ENCODE data around the gene TBC1D1.

The TBC1D1 gene

DNA sequence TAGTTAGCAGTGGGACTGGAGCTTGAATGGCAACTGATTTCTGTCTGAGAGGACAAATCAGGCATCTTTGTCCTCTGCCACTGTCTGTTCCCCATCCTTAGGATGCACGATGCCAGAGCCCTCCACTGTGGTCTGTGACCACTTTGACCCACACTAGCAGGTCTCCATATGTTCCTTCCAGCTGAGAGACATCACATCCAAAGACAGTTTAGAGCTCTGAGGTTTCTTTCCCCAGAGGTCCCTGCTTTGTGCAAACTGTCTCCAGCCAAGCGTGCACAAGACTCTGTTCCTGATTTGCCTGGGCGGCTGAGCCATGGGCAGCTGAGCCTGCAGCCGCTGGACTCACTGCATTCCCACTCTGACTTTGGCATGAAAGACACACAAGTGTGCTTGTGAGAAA, 167.3 kb downstream of the TBC1D1 start:
- Histone ChIP-seq H3K27me3 (no peaks in the 10 kb centered on the region), H3K4me3 (ENCODE audit: low read depth, low read length) (peak overlapping the region; percentile 4; the same call in 1 of the 2 replicates), H3K36me3 (no peaks in the 10 kb centered on the region), H3K9me3 (no peaks in the 10 kb centered on the region), H3K4me1 (peaks cover 31% of the 10 kb centered on the region)
- DNase-seq, result peak; percentile 60
- TF ChIP-seq, protein P1, sequence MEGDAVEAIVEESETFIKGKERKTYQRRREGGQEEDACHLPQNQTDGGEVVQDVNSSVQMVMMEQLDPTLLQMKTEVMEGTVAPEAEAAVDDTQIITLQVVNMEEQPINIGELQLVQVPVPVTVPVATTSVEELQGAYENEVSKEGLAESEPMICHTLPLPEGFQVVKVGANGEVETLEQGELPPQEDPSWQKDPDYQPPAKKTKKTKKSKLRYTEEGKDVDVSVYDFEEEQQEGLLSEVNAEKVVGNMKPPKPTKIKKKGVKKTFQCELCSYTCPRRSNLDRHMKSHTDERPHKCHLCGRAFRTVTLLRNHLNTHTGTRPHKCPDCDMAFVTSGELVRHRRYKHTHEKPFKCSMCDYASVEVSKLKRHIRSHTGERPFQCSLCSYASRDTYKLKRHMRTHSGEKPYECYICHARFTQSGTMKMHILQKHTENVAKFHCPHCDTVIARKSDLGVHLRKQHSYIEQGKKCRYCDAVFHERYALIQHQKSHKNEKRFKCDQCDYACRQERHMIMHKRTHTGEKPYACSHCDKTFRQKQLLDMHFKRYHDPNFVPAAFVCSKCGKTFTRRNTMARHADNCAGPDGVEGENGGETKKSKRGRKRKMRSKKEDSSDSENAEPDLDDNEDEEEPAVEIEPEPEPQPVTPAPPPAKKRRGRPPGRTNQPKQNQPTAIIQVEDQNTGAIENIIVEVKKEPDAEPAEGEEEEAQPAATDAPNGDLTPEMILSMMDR (IDR thresholded peaks at IDR 0.05; ENCODE audit: low read depth, low read length), result no peak

DNA sequence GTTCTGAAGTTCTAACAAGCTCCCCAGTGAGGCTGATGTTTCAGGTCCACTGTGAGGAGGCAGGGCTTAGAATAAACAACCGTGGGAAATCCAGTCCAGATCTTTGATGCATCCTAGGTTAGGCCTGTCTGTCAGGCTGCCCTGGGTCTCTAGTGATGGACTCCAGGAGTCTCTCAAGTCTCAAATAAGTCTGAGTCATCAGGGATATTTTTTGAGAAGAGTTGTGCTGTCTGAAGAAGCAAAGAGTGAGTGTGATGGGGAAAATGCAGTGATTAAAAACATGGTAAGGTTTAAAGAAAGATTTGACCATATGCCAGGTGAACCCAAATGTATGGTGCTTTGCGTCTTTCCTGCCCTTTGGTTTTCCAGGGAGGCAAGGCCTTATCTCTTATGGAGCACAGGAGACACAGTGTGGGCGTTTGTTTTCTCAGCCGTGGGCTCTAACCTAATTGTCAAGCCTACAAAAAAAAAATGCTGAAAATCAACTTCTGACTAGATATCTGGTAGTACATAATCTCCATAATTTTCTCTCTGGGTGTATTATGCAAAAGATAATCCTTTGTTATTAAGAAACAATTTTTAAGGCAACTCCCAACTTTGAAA, 170.0 kb downstream of the TBC1D1 start:
- Histone ChIP-seq H3K9me3 (no peaks in the 10 kb centered on the region), H3K36me3 (no peaks in the 10 kb centered on the region), H3K27me3 (no peaks in the 10 kb centered on the region), H3K4me3 (ENCODE audit: low read depth, low read length) (peak overlapping the region; percentile 12), H3K4me1 (peaks cover 21% of the 10 kb centered on the region)
- TF ChIP-seq, protein P1 (IDR thresholded peaks at IDR 0.05; ENCODE audit: low read depth, low read length), result no peak
- peak; percentile 67 for DNase-seq

DNA sequence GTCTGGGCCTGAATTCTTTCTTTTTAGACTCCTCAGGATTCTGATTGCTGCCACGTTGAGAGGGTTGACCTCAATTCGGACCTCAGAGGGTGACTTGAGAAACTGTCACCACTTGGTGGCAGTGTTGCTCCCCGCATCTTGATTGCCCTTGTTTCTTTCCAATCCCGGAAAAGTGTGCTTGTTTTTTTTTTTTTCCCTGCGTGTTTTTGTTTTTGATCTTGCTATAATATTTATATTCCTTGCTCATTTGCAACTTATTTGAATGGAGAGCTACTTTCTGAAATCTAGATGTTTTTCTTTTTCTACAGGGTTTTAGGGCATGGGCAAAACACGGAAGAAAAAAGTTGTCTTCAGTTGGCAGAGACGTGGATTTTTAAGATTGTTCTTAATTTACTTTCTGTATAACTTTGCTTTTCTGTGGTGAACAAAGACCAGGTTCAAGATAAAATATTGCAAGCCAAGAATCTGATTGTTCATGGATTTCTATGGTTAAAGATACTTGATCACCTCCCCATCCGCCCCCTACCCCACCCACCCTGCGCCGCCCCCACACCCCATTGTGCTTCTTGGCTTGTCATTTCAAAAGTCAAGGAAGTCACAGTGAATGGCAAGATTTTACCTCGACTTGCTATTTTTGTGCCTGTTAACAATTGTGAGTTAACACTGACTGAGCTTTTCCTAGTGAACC, 171.3 kb downstream of the TBC1D1 start:
- no peaks in the 10 kb centered on the region for H3K27me3 ChIP-seq
- H3K9me3 ChIP-seq, result no peaks in the 10 kb centered on the region
- peak overlapping the region; percentile 45 for H3K4me3 ChIP-seq (ENCODE audit: low read depth, low read length)
- TF ChIP-seq, protein P1 (IDR thresholded peaks at IDR 0.05; ENCODE audit: low read depth, low read length), result peak; percentile 93
- H3K36me3 ChIP-seq, result no peaks in the 10 kb centered on the region
- peak; percentile 76 for DNase-seq
- H3K4me1 ChIP-seq, result peaks cover 18% of the 10 kb centered on the region

DNA sequence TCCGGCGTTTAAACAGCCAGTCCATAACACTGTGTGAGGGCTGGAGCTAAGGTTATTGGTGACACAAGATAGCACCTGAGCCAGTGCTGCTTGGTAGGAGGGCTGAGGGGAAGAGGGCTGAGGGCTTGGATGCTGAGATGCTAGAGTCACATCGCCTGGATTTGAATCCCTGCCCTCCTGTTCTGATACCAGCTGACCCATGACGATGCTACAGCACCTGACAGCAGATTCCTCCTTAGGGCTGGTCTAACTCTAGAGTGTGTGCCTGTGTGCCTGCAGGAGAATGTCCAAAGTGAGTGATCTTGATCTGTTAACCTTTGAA, 171.9 kb downstream of the TBC1D1 start:
- no peaks in the 10 kb centered on the region for H3K36me3 ChIP-seq
- TF ChIP-seq, protein P1 (IDR thresholded peaks at IDR 0.05; ENCODE audit: low read depth, low read length), result no peak
- no peaks in the 10 kb centered on the region for H3K9me3 ChIP-seq
- peaks cover 18% of the 10 kb centered on the region for H3K4me1 ChIP-seq
- no peak overlapping the region for H3K4me3 ChIP-seq (ENCODE audit: low read depth, low read length)
- H3K27me3 ChIP-seq, result no peaks in the 10 kb centered on the region
- no peak for DNase-seq

DNA sequence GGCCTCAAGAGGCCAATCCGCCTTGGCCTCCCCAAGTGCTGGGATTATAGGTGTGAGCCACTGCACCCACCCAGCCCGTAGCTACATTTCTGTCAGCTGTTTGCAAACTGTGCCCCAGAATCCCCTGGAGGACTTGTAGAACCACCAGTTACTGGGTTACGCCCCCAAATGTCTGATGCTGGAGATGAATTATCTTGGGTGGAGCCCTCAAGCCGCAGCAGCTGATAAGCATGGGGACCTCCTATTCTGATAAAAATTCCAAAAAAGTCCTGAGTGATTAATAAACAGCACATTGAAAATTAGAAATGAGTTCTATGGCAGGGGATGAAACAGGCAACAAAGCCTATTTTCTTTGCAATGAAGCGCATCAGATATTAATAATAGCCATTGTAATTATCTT, 174.3 kb downstream of the TBC1D1 start:
- H3K4me3 ChIP-seq (ENCODE audit: low read depth, low read length), result no peak overlapping the region
- H3K36me3 ChIP-seq, result no peaks in the 10 kb centered on the region
- H3K4me1 ChIP-seq, result peaks cover 16% of the 10 kb centered on the region
- H3K9me3 ChIP-seq, result no peaks in the 10 kb centered on the region
- H3K27me3 ChIP-seq, result no peaks in the 10 kb centered on the region
- DNase-seq, result no peak
- TF ChIP-seq, protein P1 (IDR thresholded peaks at IDR 0.05; ENCODE audit: low read depth, low read length), result no peak

DNA sequence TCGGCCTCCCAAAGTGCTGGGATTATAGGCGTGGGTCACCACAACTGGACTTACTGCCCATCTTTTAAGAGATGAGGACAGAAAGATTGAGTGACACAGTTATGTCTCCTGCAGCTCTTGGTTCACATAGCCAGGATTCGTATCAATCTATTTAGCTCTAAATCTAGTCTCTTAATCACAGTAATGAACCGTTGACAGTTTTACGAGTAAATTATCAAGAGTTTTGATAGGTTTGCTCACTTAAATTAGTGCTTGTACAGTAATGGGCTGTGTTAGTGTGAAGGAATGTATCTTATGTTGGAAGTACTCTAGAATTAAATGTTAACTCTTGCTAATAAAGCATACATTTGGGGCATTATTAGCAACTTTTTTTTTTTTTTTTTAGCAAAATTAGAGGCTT, 175.0 kb downstream of the TBC1D1 start:
- DNase-seq, result no peak
- no peak overlapping the region for H3K4me3 ChIP-seq (ENCODE audit: low read depth, low read length)
- H3K36me3 ChIP-seq, result no peaks in the 10 kb centered on the region
- H3K27me3 ChIP-seq, result no peaks in the 10 kb centered on the region
- TF ChIP-seq, protein P1 (IDR thresholded peaks at IDR 0.05; ENCODE audit: low read depth, low read length), result no peak
- no peaks in the 10 kb centered on the region for H3K9me3 ChIP-seq
- H3K4me1 ChIP-seq, result peaks cover 13% of the 10 kb centered on the region
